CD4-positive, alpha-beta memory T cell (primary cell): ENCODE data around the gene ST6GALNAC6. TPM values are rescaled to one million over a fixed set of nuclear protein-coding genes. Genes with fewer than 3 reads are reported as not detected.
A peak's percentile ranks its signal among the peaks of the same experiment; 100 is the strongest.

Experiments
- CTCF ChIA-PET: fragments of 350-600 bp; sonication (Branson Sonifier 250); formaldehyde crosslinking; loops from one replicate; lab custom pipeline; 2021; ENCODE audit warnings: inconsistent platforms; ENCODE audit not compliant: partially characterized antibody; lab: Charles Lee
- POLR2A ChIA-PET: fragments of 350-600 bp; sonication (Branson Sonifier 250); formaldehyde crosslinking; loops from one replicate; lab custom pipeline; 2021; ENCODE audit not compliant: partially characterized antibody; lab: Charles Lee
- DNase-seq, 5 donors: peaks; one replicate each; pipeline versions ENCODE4 v3.0.0 to v3.0.0-alpha.2; 2020 to 2022; ENCODE audit warnings: mixed read lengths in 1 of 5
- H3K27ac ChIP-seq: one replicate; pipeline ENCODE4 v1.7.0; 2013; ENCODE audit warnings: low read depth, low read length
- H3K27me3 ChIP-seq: 2 replicates; pipeline ENCODE4 v1.7.0; 2013; ENCODE audit warnings: mild to moderate bottlenecking, low read length, moderate library complexity; ENCODE audit not compliant: insufficient read depth
- H3K36me3 ChIP-seq: 2 replicates; pipeline ENCODE4 v1.7.0; 2013; ENCODE audit warnings: mild to moderate bottlenecking, low read length, moderate library complexity; ENCODE audit not compliant: insufficient read depth
- H3K4me1 ChIP-seq: 2 replicates; pipeline ENCODE4 v1.7.0; 2013; ENCODE audit warnings: mild to moderate bottlenecking, low read length, moderate library complexity; ENCODE audit not compliant: insufficient read depth
- H3K4me3 ChIP-seq, 2 donors: one replicate each; pipeline ENCODE4 v1.7.0; 2013; ENCODE audit warnings: low read length in 2 of 2, mild to moderate bottlenecking in 1 of 2
- H3K9me3 ChIP-seq, 2 donors: one replicate each; pipeline ENCODE4 v1.7.0; 2013; ENCODE audit warnings: low read length in 2 of 2, control low read depth in 1 of 2; ENCODE audit not compliant: control insufficient read depth in 1 of 2
- H3K27ac Mint-ChIP-seq, 7 donors: one replicate each; pipeline ENCODE4 v1.8.0; 2020 to 2021; ENCODE audit warnings: mixed read lengths in 7 of 7, mild to moderate bottlenecking in 6 of 7, inconsistent platforms in 3 of 7, moderate library complexity in 3 of 7
- H3K27me3 Mint-ChIP-seq, 2 donors: one replicate each; pipeline ENCODE4 v1.8.0; 2020 to 2021; ENCODE audit warnings: mixed read lengths in 2 of 2
- H3K36me3 Mint-ChIP-seq, 2 donors: one replicate each; pipeline ENCODE4 v1.8.0; 2020 to 2021; ENCODE audit warnings: mixed read lengths in 2 of 2, inconsistent platforms in 1 of 2, mild to moderate bottlenecking in 1 of 2
- H3K4me1 Mint-ChIP-seq, 4 donors: one replicate each; pipeline ENCODE4 v1.8.0; 2020 to 2021; ENCODE audit warnings: mixed read lengths in 4 of 4, mild to moderate bottlenecking in 1 of 4
- H3K4me3 Mint-ChIP-seq, 8 donors: one replicate each; pipeline ENCODE4 v1.8.0; 2020 to 2021; ENCODE audit warnings: mixed read lengths in 8 of 8, mild to moderate bottlenecking in 7 of 8, moderate library complexity in 6 of 8, inconsistent platforms in 3 of 8
- H3K9me3 Mint-ChIP-seq, 8 donors: one replicate each; pipeline ENCODE4 v1.8.0; 2020 to 2021; ENCODE audit warnings: mixed read lengths in 8 of 8, mild to moderate bottlenecking in 5 of 8, inconsistent platforms in 3 of 8, moderate library complexity in 1 of 8
- intact Hi-C: fragments of 100-400 bp; cut with micrococcal nuclease; formaldehyde crosslinking; loops from one replicate; pipeline ENCODE4 v1.15.1; 2023
- polyA plus RNA-seq, 2 donors: library from polyadenylated mRNA; unstranded; fragments of 300-500 nt; fragmentation: Illumina TruSeq; gene quantifications; one replicate each; pipeline ENCODE4 v1.2.3, GENCODE V29; 2021
- total RNA-seq, 2 experiments: library from RNA; stranded (reverse); gene quantifications; one replicate each; pipeline ENCODE4 v1.2.3, GENCODE V29; 2021

Gene ST6GALNAC6
- total and polyA plus RNA-seq, 4 experiments from 2014 or later, result 45.2 to 127 (median 85.5) TPM

- ChIA-PET CTCF (interaction anchor here (1.0 to 1.3 kb wide), 2 partner anchors 10 to 37 kb away, joined by 3 read pairs; no protein-coding TSS in a partner anchor), POLR2A (interaction anchor here (0.6 to 2.0 kb wide), 7 partner anchors 17 to 168 kb away, joined by 3 to 6 read pairs (median 3); partner anchors contain the start of genes CDK9 and FPGS)
- Histone ChIP-seq H3K4me3 (no peak overlapping the region), H3K27me3 (no peaks in the 10 kb centered on the region), H3K4me1 (peaks cover 43% of the 10 kb centered on the region), H3K36me3 (no peaks in the 10 kb centered on the region), H3K27ac (no peak overlapping the region), H3K9me3 (no peaks in the 10 kb centered on the region)
- DNase-seq, result no peak
- intact Hi-C loops, result no loop called here
- peaks cover 12 to 49% (median 28%) of the 10 kb centered on the region in 4 donors for H3K4me1 Mint-ChIP-seq
- H3K36me3 Mint-ChIP-seq, result peaks cover 0 to 2% of the 10 kb centered on the region in 2 donors
- peak overlapping the region in 3 of 8 donors; percentile 27 to 50 (median 29) for H3K4me3 Mint-ChIP-seq
- H3K9me3 Mint-ChIP-seq, result no peaks in the 10 kb centered on the region
- peaks cover 0 to 2% of the 10 kb centered on the region in 2 donors for H3K27me3 Mint-ChIP-seq
- peak overlapping the region; percentile 15 to 79 (median 69) for H3K27ac Mint-ChIP-seq
These were observed 43.2 kb downstream of the ST6GALNAC6 start for GRCh38 chr9:127856094-127856728.

- no peak overlapping the region for H3K4me3 ChIP-seq
- ChIA-PET CTCF (interaction anchor here (0.7 to 4.4 kb wide), 5 partner anchors 9 to 38 kb away, joined by 3 to 21 read pairs (median 3); no protein-coding TSS in a partner anchor), POLR2A (interaction anchor here (0.6 to 2.0 kb wide), 8 partner anchors 10 to 71 kb away, joined by 3 to 6 read pairs (median 4); partner anchors contain the start of gene FPGS)
- H3K9me3 ChIP-seq, result no peaks in the 10 kb centered on the region
- H3K27me3 ChIP-seq, result no peaks in the 10 kb centered on the region
- Mint-ChIP-seq H3K4me1 (peaks cover 8 to 42% (median 26%) of the 10 kb centered on the region in 4 donors), H3K36me3 (peaks cover 2 to 4% of the 10 kb centered on the region in 2 donors), H3K27me3 (peaks cover 0 to 2% of the 10 kb centered on the region in 2 donors), H3K27ac (peak overlapping the region in 6 of 7 donors; percentile 46 to 90 (median 72)), H3K9me3 (peaks cover 0 to 2% (median under 1%) of the 10 kb centered on the region in 8 donors), H3K4me3 (peak overlapping the region in 6 of 8 donors; percentile 12 to 69 (median 38))
- intact Hi-C loops, result no loop called here
- H3K4me1 ChIP-seq, result peaks cover 36% of the 10 kb centered on the region
- no peaks in the 10 kb centered on the region for H3K36me3 ChIP-seq
- DNase-seq, result no peak
- H3K27ac ChIP-seq, result no peak overlapping the region
These were observed 43.9 kb downstream of the ST6GALNAC6 start for GRCh38 chr9:127855522-127855921.

GRCh38 chr9:127854960-127855359 lies 44.4 kb downstream of the ST6GALNAC6 start:
- Histone ChIP-seq H3K9me3 (peaks cover 0 to 3% of the 10 kb centered on the region in 2 donors), H3K4me3 (peak overlapping the region in 1 of 2 donors; percentile 6), H3K27me3 (no peaks in the 10 kb centered on the region), H3K27ac (no peak overlapping the region), H3K36me3 (no peaks in the 10 kb centered on the region), H3K4me1 (peaks cover 33% of the 10 kb centered on the region)
- Mint-ChIP-seq H3K4me1 (peaks cover 6 to 39% (median 26%) of the 10 kb centered on the region in 4 donors), H3K36me3 (peaks cover 5% of the 10 kb centered on the region in 2 donors), H3K27ac (peak overlapping the region in 5 of 7 donors; percentile 37 to 88 (median 57)), H3K4me3 (peak overlapping the region in 7 of 8 donors; percentile 21 to 87 (median 39)), H3K9me3 (peaks cover 0 to 6% (median 2%) of the 10 kb centered on the region in 8 donors), H3K27me3 (peaks cover 0 to 2% of the 10 kb centered on the region in 2 donors)
- CTCF ChIA-PET, result interaction anchor here (0.7 to 4.4 kb wide), 5 partner anchors 10 to 38 kb away, joined by 3 to 21 read pairs (median 3); no protein-coding TSS in a partner anchor
- intact Hi-C loops, result no loop called here
- POLR2A ChIA-PET, result interaction anchor here (0.9 to 2.0 kb wide), 9 partner anchors 8 to 79 kb away, joined by 3 to 8 read pairs (median 4); partner anchors contain the start of gene FPGS
- no peak for DNase-seq

- ChIA-PET CTCF (interaction anchor here (2.4 to 4.4 kb wide), 2 partner anchors 10 to 15 kb away, joined by 6 to 21 read pairs; no protein-coding TSS in a partner anchor), POLR2A (interaction anchor here (0.9 to 1.5 kb wide), 9 partner anchors 9 to 78 kb away, joined by 3 to 8 read pairs (median 4); partner anchors contain the start of genes CDK9, FPGS and SH2D3C)
- H3K27ac ChIP-seq, result peak within 1 kb of the TSS; percentile 51
- peak in 1 of 5 donors; percentile 21 for DNase-seq
- H3K36me3 ChIP-seq, result no peaks in the 10 kb centered on the region
- Mint-ChIP-seq H3K4me1 (peaks cover 6 to 39% (median 26%) of the 10 kb centered on the region in 4 donors), H3K27me3 (peaks cover 0 to 2% of the 10 kb centered on the region in 2 donors), H3K36me3 (peaks cover 6 to 8% of the 10 kb centered on the region in 2 donors), H3K27ac (peak within 1 kb of the TSS; percentile 57 to 94 (median 92)), H3K4me3 (peak within 1 kb of the TSS; percentile 85 to 90 (median 88)), H3K9me3 (peaks cover 0 to 12% (median 5%) of the 10 kb centered on the region in 8 donors)
- H3K4me1 ChIP-seq, result peaks cover 33% of the 10 kb centered on the region
- intact Hi-C loops, result no loop called here
- peak within 1 kb of the TSS; percentile 21 to 54 for H3K4me3 ChIP-seq
- H3K27me3 ChIP-seq, result no peaks in the 10 kb centered on the region
- peaks cover 0 to 10% of the 10 kb centered on the region in 2 donors for H3K9me3 ChIP-seq
These were observed 45.1 kb downstream of the ST6GALNAC6 start, which contains the start of gene ENG for GRCh38 chr9:127854184-127854806. TSS of gene ENG (minus strand) at chr9:127854658. CDS start at chr9:127854355, 303 bp downstream.

GRCh38 chr9:127853312-127854183 lies 45.9 kb downstream of the ST6GALNAC6 start:
- H3K9me3 Mint-ChIP-seq, result peaks cover 0 to 19% (median 12%) of the 10 kb centered on the region in 8 donors
- H3K36me3 ChIP-seq, result no peaks in the 10 kb centered on the region
- peaks cover 6 to 39% (median 26%) of the 10 kb centered on the region in 4 donors for H3K4me1 Mint-ChIP-seq
- H3K27me3 ChIP-seq, result no peaks in the 10 kb centered on the region
- ChIA-PET POLR2A (interaction anchor here (0.9 to 1.5 kb wide), 7 partner anchors 10 to 77 kb away, joined by 3 to 8 read pairs (median 4); partner anchors contain the start of genes CDK9, FPGS and SH2D3C), CTCF (interaction anchor here (0.9 to 4.4 kb wide), 4 partner anchors 10 to 59 kb away, joined by 3 to 21 read pairs (median 6); no protein-coding TSS in a partner anchor)
- H3K27me3 Mint-ChIP-seq, result peaks cover 0 to 2% of the 10 kb centered on the region in 2 donors
- peak overlapping the region; percentile 21 to 54 for H3K4me3 ChIP-seq
- H3K27ac ChIP-seq, result peak overlapping the region; percentile 51
- H3K36me3 Mint-ChIP-seq, result peaks cover 12 to 16% of the 10 kb centered on the region in 2 donors
- intact Hi-C loops, result no loop called here
- DNase-seq, result peak in 1 of 5 donors; percentile 10
- peaks cover 33% of the 10 kb centered on the region for H3K4me1 ChIP-seq
- peak overlapping the region; percentile 85 to 90 (median 88) for H3K4me3 Mint-ChIP-seq
- H3K9me3 ChIP-seq, result peaks cover 0 to 16% of the 10 kb centered on the region in 2 donors
- H3K27ac Mint-ChIP-seq, result peak overlapping the region; percentile 47 to 94 (median 91)

- CTCF ChIA-PET, result interaction anchor here (0.8 to 4.4 kb wide), 5 partner anchors 10 to 89 kb away, joined by 3 to 21 read pairs (median 3); no protein-coding TSS in a partner anchor
- Mint-ChIP-seq H3K4me1 (peaks cover 6 to 38% (median 25%) of the 10 kb centered on the region in 4 donors), H3K27ac (peak overlapping the region in 4 of 7 donors; percentile 12 to 86 (median 40)), H3K4me3 (peak overlapping the region in 7 of 8 donors; percentile 40 to 90 (median 58)), H3K9me3 (peaks cover 0 to 23% (median 13%) of the 10 kb centered on the region in 8 donors), H3K27me3 (peaks cover 0 to 2% of the 10 kb centered on the region in 2 donors), H3K36me3 (peaks cover 12 to 18% of the 10 kb centered on the region in 2 donors)
- H3K9me3 ChIP-seq, result peaks cover 0 to 16% of the 10 kb centered on the region in 2 donors
- intact Hi-C loops, result no loop called here
- no peak for DNase-seq
- H3K27me3 ChIP-seq, result no peaks in the 10 kb centered on the region
- H3K4me3 ChIP-seq, result no peak overlapping the region
- no peaks in the 10 kb centered on the region for H3K36me3 ChIP-seq
- POLR2A ChIA-PET, result interaction anchor here (1.2 to 1.5 kb wide), 3 partner anchors 17 to 68 kb away, joined by 3 to 4 read pairs (median 4); partner anchors contain the start of gene CDK9
- peaks cover 33% of the 10 kb centered on the region for H3K4me1 ChIP-seq
- H3K27ac ChIP-seq, result no peak overlapping the region
These were observed 46.6 kb downstream of the ST6GALNAC6 start for GRCh38 chr9:127852829-127853228.
